ENCODE results near the gene FBXL20.
A peak's percentile ranks its signal among the peaks of the same experiment; 100 is the strongest.

Gene FBXL20

GRCh38 chr17:39223907-39224777 is 177.3 kb downstream of the FBXL20 start:
- DNase-seq: no peak

GRCh38 chr17:39222866-39223834 is 178.3 kb downstream of the FBXL20 start:
- DNase-seq: no peak

DNA sequence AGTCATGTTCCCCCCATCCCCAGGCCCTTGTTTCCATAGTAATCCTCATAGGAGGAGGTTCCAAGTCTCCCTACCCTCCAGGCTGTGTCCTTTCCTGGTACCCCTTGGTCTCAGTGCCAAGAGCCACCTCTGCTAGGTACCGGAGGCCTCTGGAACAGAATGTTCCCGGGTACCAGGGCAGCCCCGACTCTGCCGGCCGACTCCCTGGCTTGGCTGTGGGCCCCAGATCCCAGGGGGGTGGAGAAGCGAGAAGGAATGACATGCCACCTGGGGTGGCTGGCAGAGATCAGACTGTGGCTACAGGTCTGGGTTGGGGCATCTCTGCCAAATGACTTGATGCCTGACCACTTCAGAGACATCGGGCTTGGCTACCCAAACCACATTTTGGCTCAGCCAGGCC is 179.3 kb downstream of the FBXL20 start:
- DNase-seq: no peak

DNA sequence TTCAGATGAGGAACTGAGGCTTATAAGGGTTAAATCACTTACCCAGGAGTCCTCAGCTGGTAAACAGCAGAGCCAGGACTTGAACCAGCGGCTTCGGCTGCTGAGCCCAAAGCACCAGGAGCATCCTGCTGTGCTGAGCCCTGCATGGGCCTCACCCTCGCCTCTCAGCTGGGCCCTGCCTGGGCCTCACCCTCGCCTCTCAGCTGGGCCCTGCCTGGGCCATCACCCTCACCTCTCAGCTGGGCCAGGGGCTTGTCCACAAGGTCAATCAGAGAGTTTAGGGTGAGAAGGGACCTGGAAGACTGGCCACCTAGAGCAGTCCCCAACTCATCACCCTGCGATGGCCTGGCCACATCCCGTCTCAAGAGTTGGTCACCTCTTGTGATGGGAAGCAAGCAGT is 179.9 kb downstream of the FBXL20 start:
- no peak for DNase-seq

- no peak for DNase-seq
These were observed 181.7 kb downstream of the FBXL20 start for GRCh38 chr17:39219647-39220154.

- DNase-seq: no peak
These were observed 182.5 kb downstream of the FBXL20 start for GRCh38 chr17:39218906-39219305.

DNA sequence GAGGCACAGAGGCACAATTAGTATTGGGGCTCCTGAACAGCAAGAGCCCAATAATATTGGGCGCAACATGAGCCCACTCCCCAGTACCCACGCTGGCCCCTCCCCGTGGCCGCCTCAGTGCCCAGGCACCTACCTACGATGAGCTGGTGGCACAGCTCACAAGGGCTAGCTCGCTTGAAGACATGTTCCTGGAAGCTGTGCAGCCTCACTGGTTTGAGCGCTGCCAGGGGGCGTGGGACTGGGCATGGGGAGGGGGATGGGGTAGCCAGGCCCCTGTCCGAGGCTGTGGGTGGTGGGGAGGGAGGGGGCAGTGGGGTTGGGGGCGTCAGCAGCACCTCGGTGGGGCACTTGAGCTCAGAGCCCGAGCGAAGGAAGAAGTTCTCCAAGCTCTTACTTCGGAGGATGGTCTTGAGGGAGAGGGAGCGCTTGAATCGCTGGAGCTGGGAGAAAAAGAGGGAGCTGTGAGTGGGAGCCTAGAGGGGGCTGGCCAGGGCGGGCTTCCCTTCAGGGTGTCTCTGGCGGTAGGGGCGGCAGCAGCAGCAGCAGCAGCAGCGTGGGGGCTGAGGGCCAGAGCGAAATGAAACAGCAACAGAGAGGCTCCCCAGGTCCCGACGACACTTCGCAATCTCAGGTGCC is 183.6 kb downstream of the FBXL20 start:
- DNase-seq: no peak

GRCh38 chr17:39213852-39214251 is 187.6 kb downstream of the FBXL20 start:
- DNase-seq: no peak

GRCh38 chr17:39212841-39213480 is 188.5 kb downstream of the FBXL20 start:
- DNase-seq: peak; percentile 25

DNA sequence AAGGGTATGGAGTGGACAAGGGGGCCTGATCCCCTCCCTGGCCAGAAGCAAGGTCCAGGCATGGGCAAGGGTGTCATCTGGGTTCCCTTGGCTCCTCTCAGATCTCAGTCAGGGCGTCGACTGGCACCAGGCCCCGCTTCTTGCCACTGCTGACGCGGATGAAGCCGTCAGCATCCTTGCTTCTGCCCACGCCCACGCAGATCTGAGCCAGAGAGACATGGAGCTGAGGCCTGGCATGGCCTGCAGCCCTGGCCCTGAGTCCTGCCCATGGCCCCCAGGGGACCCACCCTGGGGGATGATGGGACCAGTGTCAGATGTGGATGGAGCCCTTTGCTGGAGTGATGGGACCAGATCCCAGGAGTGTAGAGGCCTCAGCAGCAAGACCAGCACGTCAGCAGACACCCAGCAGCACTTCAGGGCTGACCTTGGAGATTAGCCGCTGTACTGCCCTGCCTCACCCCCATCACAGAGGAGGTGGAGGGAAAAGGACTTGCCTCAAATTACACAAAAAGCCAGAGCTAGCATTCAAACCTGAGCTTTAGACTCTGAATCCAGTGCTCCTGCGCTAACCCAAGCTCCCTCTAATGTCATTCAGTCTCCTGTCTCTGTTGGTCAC is 189.1 kb downstream of the FBXL20 start:
- DNase-seq: no peak

DNA sequence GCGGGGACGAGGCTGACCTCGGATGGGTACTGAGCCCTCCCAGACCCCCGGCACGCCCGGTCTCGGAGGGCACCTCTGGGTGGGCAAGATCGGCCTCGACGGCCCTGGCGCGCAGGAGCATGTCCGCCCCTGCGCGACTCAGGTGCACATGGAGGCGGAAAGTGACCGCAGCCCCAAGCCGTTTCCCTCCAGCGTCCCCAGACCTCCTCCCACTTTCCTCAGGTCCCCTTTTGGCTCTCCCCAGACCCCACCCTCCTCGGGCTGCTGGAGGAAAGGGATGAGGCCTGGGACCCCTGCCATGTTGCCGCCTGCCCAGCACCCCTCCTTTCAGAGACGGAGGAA is 191.4 kb downstream of the FBXL20 start:
- DNase-seq: peak; percentile 36

- peak; percentile 87 for DNase-seq
These were observed 191.9 kb downstream of the FBXL20 start for GRCh38 chr17:39209317-39210092.

- DNase-seq: no peak
These were observed 192.5 kb downstream of the FBXL20 start for GRCh38 chr17:39208893-39209292.

GRCh38 chr17:39208136-39208535 is 193.3 kb downstream of the FBXL20 start:
- DNase-seq: no peak

- DNase-seq: no peak
These were observed 196.3 kb downstream of the FBXL20 start for GRCh38 chr17:39205112-39205526.

- no peak for DNase-seq
These were observed 197.2 kb downstream of the FBXL20 start for GRCh38 chr17:39204245-39204644.

Measured in left hindlimb (tissue), 1 donor.